GM18498 (cell line): ENCODE measurements around the gene MUC6.

Experiments
- ATAC-seq: cut with Tn5 transposase; IDR thresholded peaks from one replicate; pipeline ENCODE4 v1.9.1; 2021; ENCODE audit warnings: mild to moderate bottlenecking, moderate library complexity; ENCODE audit not compliant: unreplicated experiment

The MUC6 gene

DNA sequence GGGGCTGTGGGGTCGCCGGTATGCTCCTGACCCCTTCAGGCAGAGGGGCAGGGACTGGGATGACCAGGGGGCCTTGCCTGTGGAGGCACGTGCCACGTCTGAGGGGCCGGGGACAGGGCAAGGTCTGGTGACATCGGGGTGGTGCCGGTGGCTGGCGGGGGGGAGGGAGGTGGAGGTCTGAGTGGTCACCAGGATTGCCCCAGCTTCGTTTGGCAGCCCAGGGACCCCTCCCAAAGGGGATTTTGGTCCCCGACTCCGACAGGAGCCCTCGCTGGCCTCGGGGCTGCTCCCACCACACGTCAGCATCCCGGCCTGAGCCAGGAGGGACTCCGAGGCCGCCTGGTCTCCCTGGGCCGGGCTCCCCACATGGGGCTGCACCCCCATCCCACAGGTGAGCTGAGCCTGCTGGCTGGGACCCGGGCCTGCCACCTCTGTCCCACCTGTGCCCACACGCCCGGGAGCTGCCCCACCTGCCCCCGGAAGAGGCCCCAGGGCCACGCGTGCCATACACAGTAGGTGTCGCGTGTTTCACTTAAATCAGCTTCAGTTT lies 1.1 kb upstream of the MUC6 start:
- ATAC-seq = no peak

DNA sequence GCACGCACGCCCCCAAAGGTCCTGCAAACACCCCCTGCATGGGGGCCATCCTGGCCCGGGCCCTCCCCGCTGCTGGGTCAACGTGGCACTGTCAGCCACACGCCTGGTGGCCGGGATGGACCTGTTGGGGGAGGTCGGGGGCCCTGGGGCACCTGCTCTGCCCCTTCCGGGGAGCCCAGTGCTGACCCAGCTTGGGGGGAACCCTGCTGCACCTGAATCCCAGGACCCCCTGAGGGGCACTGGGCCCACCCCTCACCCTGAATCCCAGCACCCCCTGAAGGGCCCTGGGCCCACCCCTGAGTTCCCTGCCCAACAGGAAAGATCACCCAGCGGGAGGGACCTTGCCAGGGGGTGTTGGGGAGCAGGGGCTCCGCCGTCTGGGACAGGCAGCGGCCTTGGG lies 413 bp upstream of the MUC6 start:
- no peak for ATAC-seq

DNA sequence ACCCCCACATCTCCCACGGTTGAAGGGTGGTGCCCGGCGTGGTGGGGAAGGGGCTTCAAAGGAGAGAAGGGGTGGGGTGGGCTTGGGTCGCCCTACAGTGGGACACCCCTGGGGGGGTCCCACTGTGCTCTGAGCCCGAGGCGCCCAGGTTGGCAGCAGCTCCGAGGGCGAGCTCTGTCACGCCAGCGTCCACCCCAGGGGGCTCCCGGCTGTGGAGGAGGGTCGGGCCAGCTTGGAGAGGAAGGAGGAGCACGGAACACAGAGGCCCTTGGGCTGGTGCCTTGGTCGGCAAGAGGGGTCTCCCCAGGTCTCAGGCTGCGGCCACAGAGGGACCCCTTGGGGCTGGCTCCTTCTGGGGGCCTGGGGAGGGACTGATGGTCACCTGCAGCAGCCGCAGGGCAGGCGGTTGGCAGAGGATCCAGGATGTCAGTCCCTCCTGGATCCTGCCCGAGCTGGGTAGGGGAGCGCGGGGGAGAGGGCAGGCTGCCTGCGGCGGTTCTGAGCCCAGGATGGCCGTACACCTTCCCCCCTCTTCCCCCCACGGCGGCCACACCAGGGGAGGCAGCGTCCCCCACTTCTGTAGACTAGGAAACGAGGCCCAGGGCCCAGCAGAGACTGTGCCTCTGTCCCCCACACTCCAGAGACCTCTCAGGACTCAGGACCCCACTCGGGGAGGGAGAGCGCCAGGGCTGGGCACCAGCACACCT lies 788 bp downstream of the MUC6 start:
- ATAC-seq = no peak

DNA sequence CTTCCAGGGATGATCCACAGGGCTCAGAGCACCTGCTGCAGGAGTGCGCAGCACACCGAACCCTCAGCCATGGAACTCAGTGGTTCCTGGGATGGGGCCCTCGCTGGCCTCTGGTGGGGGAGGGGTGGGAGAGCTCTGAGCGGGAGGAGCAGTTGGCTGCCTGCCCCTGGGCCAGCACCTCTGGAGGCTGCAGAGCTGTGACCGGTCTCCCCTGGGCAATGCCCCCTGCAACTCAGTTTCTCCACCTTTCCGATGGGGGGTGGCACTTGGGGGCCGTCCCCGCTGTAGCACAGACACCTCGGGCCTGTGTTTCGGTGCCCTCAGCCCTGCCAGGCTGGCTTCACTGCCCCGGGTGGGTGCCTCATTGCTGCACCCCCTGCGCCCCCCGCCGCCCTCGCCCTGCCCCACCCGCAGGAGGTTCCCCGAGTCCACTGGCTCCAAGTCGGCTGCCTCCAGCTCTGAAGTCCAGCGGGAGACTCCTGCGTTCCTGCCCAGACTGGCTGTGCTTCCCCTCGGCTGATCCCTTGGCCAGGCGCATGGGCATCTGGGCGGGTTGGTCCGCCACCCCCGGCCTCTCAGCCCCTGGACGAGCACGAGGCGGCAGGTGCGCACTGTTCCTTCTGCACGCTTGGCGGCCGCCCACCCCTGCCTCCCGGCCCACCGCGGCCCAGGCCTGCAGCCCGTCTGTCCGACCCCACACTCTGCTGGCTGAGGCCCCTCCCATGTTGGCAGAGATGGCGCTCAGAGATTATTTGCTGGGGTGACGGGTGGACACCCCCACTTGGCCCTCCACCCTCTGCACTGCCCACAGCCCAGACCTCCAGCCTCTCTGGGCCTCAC lies 1.8 kb downstream of the MUC6 start:
- no peak for ATAC-seq

DNA sequence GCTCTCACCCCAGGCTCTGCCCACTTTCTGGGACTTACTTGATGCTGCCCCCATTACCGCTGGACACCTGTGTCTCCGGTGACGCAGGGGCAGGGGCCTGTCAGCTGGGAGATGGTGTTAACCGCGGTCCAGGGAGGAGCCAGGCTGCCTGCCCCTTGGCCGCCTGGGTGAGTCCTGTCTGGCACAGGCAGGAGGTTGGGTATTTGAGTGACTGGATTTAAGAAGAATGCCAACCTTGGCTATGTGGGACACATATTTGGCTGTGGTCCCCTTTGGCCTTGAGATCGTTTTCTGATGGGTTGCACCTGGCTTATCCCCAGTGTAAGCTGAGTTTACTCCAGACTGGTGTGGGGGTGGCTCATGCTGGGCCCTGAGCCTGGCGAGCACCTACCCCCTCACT lies 2.5 kb downstream of the MUC6 start:
- no peak for ATAC-seq

DNA sequence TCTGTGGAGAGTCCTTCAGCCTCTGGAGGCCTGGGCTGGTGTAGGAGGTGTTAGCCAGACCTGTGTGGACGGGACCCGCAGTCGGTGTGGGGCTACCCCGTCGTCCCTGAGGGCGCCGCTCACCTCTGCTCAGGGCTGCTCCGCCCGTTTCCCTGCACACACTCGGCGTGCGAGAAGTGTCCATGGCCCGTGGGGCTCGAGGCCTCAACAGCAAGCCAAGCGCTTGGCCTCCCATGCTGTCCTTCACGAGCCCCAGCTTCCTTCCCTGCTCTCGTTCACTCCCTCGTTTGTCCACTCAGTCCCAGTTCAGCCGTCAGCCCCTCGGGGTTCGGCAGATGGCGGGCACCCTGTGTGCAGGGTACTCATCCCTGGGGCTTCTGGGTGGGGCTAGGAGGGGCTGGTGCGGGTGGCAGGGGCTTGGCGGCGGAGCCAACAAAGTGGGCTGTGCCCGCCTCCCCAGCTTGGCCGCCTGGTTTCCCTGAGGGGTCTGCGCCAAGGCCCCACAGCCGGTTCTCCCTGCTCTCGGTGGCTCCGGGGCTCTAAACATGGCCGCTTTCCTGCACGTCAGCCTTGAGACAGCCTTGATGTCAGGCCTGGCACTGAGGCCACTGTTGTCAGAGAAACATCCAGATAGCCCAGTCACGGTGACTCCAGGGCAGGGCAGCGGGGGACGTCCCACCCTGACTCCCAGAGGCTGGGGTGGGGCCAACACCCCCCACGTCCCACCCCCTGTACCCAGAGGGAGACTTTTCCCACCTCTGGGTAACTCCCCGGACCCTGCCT lies 3.3 kb downstream of the MUC6 start:
- no peak for ATAC-seq

DNA sequence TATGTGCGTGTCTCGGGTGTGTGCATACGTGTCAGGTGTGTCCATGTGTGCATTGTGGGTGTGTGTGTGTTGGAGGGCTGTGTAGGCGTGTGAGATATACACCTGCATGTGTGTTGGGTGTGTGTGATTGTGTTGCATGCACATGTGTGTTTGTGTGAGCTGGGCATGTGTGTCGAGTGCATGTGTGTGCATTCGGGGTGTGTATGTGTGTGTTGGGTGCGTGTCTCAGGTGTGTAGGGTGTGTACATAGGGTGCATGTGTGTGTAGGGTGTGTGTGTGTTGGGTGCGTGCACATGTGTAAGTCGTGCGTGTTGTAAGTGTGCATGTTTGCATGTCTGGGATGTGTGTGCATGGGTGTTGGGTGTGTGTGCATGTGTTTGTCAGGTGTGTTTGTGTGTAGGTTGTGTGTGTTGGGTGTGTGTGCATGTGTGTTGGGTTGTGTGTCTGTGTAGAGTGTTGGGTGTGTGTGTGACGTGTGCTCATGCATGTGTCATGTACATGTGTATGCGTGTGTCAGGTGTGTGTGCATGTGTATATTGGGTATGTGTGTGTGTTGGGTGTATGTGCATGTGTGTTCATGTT lies 4.1 kb downstream of the MUC6 start:
- no peak for ATAC-seq

DNA sequence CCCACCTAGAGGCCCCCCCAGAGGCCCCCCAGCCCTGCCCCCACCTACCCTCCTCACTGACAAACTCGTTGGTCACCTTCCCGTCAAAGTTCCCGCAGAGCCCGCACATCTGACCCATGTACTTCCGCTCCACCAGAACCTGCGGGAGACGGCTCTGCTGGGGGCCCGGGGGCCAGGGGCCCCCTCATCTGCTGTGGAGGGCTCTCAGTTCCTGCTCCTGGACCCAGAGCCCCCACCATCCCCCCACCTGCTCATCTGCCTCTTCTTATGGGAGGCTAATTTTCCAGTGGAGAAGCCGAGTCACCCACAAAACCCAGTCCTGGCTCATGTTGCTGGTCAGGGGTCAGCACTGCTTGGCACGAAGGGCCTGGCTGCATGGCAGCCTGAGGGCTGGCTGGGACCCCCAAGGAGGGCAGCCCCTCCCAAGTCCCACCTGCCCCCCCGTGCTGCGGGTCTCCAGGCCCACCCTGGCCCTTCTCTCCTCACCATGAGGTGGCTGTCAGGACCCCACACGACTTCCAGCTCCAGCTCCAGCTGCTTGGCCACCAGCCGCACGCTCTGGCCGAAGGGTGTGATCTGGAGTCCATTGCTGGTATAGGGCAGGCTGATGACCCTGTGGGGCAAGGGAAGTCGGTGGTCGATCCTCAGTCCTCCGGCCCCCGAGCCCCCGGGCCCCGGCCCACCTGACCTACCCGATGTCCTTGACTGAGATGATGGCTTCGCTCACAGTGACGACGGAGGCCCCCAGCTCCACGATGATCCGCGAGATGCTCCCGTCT lies 5.2 kb downstream of the MUC6 start:
- ATAC-seq = no peak

DNA sequence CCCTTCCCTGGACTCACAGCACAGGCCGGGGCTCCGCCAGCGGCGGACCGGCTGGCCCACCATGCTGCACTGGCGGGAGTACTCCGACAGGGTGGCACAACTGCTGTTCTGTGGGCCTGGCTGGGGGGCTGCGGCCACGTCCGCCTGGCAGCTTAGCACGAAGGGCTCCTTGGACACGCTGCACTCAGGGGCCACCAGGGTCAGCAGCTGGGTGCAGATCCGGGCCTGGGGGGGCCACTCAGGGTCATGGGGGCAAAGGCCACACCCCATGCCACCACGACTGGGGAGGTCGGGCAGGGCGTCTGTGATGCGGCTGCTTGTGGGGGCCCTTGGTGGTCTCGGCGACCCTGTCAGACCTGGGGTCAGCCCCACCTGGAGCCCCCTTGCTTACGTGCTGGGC lies 6.0 kb downstream of the MUC6 start:
- ATAC-seq = no peak

DNA sequence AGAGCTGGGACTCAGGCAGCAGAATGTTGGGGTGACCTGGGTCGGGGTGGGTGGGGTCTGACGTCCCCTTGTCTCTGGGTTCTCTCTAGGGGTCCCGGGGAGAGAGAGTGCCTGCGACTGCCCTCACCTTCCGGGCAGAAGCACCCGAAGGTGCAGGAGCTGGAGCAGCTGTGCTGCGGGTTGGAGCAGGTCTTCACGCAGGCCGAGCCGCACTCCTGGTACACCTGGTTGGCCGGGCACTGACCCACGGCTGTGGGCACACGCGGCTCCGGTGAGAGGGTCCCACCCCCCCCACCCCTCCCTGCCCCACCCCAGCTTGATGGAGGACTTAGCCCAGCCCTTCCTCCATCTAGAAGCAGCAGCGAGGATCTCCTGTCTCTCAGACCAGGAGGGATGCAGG lies 6.4 kb downstream of the MUC6 start:
- no peak for ATAC-seq

DNA sequence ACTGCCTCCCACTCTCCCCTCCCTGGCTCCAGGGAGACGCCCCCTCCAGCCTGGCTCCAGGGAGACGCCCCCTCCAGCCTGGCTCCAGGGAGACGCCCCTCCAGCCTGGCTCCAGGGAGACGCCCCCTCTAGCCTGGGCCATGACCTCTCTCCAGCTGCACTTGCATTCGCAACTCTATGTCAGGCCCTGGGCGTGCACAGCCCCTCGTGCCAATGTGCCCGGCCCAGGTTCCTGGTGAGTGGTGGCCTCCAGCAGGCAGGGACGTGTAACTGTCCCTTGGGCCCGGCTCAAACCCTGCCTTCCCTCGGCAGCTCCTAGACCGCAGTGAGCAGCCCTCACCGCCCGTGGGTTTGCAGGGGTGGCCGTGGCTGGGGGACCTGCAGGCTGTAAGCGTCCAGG lies 6.9 kb downstream of the MUC6 start:
- ATAC-seq = no peak

DNA sequence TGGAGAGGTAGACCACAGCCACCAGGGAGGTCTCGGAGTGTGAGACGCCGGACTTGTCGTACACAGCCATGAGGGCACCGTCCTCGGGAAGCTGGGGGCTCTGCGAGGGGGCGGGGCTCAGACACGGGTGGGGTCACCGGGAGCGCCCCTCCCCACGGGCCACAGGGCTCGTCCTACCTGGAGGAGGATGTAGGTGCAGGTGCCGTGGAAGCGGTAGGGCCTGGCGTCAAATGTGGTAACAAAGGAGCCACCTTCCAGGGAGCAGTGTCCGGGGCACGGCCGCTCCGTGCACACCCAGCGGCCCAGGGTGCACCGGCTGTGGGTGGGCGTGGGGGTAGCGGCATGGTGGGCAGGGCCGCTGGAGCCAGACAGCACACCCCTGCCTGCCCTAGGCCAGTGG lies 7.5 kb downstream of the MUC6 start:
- no peak for ATAC-seq

DNA sequence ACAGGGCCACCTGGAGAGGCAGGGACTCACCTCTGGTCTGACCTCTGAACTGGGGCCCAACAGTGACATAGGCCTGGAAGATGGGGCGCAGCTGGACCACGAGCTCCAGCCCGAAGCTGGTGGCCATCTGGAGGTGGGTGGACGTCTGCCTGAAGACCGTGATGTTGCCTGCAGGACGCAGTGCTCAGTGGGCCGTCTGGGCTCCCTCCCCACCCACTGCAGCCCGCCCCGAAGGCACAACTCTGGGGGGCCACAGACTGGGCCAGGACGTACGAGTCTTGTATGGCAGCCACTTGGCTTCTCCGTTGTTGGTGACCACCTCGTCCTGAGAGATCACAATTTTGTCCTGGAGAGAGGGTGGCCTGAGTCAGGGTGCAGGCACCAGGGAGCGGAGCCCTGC lies 7.9 kb downstream of the MUC6 start:
- ATAC-seq = no peak

DNA sequence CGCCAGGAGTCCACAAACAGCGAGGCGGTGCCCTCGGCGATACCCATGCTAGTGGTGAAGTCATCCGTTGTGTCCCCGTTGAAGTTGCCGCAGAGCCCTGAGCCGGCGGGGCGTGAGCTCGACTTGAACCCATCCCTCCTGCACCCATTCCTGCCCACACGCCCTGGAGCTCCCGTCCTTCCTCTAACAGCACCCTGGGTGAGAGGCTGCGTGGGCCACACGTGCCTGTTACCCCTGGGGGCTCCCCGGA lies 8.3 kb downstream of the MUC6 start:
- no peak for ATAC-seq

DNA sequence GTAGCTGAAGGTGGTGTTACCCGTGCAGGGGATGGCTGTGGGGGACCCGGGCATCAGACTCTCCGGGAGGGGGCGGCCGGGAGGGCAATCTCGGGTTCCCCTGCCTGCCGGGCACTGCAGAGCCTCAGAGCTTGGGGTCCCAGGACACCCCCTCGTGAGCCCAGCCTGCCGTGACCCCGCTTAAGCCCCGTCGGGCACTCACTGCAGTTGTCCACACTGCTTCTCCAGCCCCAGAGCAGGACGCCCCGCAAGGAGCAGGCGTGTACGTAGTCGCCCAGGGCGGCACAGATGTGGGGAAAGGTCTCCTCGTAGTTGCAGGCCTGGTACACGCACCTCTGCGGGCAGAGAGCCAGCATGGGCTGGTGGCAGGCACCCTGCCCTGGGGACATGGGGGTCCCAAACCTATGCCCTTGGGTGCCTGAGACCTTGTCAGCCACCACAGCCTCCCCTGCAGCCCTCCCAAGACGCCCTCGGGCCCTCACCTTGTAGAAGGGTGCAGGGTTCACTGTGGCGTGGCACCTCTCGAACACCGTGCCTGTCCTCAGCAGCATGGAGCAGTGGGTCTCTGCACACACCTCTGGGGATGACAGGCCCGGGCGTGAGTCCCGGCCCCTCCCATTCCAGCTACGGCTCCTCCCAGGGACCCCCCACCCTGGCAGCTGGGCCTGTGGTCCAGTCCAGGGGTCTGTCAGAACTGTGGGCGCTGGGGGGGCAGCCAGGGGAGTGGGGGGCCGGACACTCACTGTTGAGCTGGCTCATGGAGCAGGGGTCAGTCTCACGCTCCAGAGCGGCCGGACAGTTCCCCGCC lies 8.8 kb downstream of the MUC6 start:
- ATAC-seq = no peak

DNA sequence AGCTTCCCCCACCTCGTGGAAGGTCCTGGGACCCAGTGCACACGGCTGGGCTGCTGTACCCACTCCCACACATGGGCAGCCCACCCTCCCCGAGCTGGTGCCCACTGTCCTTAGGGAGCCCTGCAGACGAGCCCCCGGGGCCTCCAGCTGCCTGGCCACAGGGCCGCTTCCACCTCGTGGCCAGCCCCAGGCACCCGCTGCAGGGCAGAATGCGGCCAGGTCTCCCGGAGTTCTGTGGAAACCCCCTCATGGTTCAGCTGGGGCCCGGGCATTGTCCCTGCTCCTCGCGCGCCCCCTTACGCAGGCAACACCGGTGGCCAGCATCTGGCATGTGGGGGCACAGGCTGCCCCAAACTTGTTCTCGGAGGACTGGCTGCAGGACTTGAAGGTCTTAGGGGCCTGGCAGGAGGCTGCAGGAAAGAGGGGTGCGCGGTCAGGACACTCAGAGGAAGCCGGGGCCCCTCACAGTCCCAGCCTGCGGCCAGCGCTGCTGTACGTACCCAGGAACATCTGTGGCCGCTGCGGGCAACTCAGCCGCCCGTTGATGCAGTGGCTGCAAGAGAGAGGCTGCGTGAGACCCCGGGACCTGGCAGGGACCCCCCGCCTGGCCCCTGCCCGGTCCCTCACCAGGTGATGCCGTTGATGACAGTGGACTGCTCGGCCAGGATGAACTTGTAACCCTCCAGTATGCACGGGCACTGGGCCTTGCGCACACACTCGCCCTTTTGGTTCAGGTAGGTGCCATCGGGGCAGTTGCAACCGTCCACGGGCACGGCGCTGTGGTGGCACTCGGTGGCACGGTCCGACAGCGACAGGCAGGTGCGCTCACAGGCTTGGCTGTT lies 9.7 kb downstream of the MUC6 start:
- no peak for ATAC-seq

DNA sequence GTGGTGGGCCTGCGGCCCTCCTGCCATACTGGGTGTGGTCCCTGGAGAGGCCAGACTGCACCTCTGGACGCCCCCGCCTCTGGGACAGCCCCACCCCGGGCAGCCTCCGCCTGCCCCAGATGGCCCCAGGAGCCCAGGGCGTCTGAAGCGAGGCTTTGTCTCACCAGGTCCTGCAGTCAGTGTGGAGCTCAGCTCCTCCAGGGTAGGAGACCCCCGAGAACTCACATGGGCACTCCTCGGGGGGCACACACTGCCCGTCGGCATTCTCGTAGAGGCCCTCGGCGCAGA lies 10.4 kb downstream of the MUC6 start:
- ATAC-seq = no peak

DNA sequence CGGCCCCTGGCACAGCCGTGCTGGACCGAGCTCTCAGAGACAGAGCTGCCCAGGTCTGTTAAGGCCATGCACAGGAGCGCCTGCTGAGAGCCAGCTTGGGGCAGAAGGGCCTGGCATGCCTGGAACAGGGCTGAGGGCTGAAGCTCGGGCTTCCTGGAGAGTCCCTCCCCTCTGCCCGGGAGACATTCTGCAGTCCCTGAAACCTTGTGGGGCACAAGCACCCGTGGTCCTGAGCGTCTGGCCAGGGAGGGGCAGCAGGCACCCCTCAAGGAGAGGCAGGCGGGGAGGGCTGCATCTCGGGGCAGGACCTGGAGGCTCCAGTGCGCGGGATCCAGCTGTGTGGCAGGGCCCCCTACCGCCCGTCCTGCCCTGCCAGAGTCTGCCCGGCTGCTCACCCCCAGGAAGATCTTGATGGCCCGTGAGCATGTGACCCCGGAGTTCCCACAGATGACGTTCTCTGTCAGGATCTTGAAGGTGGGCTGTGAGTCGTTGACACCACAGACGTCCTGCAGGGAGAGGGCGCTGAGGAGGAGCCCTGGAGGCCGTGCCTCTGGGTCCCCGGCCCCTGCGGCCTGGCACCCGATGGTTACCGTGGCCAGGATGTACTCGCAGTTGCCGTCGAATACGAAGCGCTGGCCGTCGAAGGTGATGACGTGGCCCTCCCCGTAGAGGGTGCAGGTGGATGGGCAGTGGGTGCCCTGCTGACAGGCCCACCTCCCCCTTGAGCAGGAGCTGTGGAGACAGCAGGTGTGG lies 10.9 kb downstream of the MUC6 start:
- ATAC-seq = no peak
